GM10266 (cell line): Measurements from ENCODE around the gene PCDHGA2.

Experiments
- DNase-seq: peaks from one replicate; pipeline ENCODE4 v3.0.0; 2012; ENCODE audit errors: extremely low spot score
- TF ChIP-seq, protein P1 (sequence below): IDR thresholded peaks from 2 replicates; pipeline ENCODE4 v1.5.1; 2012; ENCODE audit warnings: mild to moderate bottlenecking, low read depth; ENCODE audit not compliant: control insufficient read depth, insufficient read depth; ENCODE audit errors: missing control alignments

PCDHGA2 gene

DNA sequence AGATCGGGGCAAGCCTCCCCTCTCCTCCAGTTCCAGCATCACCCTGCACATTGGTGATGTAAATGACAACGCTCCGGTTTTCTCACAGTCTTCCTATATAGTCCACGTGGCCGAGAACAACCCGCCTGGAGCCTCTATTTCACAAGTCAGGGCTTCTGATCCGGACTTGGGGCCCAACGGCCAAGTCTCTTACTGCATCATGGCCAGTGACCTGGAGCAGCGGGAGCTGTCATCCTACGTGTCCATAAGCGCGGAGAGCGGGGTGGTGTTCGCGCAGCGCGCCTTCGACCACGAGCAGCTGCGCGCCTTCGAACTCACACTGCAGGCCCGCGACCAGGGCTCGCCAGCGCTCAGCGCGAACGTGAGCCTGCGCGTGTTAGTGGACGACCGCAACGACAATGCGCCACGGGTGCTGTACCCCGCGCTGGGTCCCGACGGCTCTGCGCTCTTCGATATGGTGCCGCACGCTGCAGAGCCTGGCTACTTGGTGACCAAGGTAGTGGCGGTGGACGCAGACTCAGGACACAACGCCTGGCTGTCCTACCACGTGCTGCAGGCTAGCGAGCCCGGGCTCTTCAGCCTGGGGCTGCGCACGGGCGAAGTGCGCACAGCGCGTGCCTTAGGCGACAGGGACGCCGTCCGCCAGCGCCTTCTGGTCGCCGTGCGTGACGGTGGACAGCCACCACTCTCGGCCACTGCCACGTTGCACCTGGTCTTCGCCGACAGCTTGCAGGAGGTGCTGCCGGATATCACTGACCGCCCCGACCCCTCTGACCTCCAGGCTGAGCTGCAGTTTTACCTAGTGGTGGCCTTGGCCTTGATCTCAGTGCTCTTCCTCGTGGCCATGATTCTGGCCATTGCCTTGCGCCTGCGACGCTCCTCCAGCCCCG, 50.8 kb downstream of the PCDHGA2 start:
- TF ChIP-seq, protein P1, sequence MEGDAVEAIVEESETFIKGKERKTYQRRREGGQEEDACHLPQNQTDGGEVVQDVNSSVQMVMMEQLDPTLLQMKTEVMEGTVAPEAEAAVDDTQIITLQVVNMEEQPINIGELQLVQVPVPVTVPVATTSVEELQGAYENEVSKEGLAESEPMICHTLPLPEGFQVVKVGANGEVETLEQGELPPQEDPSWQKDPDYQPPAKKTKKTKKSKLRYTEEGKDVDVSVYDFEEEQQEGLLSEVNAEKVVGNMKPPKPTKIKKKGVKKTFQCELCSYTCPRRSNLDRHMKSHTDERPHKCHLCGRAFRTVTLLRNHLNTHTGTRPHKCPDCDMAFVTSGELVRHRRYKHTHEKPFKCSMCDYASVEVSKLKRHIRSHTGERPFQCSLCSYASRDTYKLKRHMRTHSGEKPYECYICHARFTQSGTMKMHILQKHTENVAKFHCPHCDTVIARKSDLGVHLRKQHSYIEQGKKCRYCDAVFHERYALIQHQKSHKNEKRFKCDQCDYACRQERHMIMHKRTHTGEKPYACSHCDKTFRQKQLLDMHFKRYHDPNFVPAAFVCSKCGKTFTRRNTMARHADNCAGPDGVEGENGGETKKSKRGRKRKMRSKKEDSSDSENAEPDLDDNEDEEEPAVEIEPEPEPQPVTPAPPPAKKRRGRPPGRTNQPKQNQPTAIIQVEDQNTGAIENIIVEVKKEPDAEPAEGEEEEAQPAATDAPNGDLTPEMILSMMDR: no peak
- DNase-seq: no peak

DNA sequence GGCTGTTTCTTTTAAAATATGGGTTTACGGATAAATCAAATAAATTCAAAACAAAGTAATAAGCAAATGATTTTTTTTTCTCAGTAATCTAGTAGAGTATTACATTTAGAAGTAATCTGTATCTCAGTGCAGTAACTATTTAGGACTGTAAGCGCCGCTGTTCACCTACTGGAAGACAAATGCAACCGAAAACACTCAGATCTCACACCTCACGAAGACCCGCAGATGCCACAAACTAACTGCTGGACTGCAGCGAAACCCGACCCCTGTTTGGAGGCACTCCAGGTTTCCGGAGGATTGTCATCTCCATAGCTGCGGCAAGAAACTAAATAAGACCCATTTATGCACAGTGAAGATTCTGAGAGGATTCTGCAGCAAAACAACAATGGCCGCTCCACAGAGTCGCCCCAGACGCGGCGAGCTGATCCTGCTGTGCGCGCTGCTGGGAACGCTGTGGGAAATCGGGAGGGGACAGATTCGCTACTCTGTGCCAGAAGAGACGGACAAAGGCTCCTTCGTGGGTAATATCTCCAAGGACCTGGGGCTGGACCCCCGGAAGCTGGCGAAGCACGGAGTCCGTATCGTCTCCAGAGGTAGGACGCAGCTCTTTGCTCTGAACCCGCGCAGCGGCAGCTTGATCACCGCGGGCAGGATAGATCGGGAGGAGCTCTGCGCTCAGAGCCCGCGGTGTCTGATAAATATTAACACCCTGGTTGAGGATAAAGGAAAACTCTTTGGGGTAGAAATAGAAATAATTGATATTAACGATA, 54.1 kb downstream of the PCDHGA2 start, which contains the start of gene PCDHGA8:
PCDHGA8 (plus strand) TSS at position 205 of the 770 bp plus-strand sequence; CDS start at position 386, 181 bp downstream.
- TF ChIP-seq, protein P1: no peak

More for the DNA sequence above, 54.1 kb downstream of the PCDHGA2 start, which contains the start of gene PCDHGA8:
- no peak for DNase-seq
